GM12878 (cell line): Measurements from ENCODE around the gene ZXDC. TPM values are rescaled to one million over a fixed set of nuclear protein-coding genes. Genes with fewer than 3 reads are reported as not detected.

Source experiments
- ATAC-seq: fragments of 200-7000 bp; cut with Tn5 transposase; 3 replicates; pipeline ENCODE4 v1.9.1; 2020; ENCODE audit warnings: mild to moderate bottlenecking, moderate library complexity
- BruUV-seq: library from RNA; stranded (reverse); fragments of 400-500 nt; replicated peaks from 2 replicates; lab custom pipeline; 2021; lab: Mats Ljungman, UMichigan
- CTCF ChIA-PET: fragments of 300-600 bp; sonication (Branson Sonifier 250); formaldehyde crosslinking; extraction: SDS; loops from one replicate; lab custom pipeline; 2021; ENCODE audit warnings: inconsistent platforms; lab: Yijun Ruan, JAX
- POLR2A ChIA-PET: fragments of 350-600 bp; formaldehyde crosslinking; extraction: SDS; loops from one replicate; lab custom pipeline; 2021; ENCODE audit warnings: inconsistent platforms; lab: Charles Lee
- RAD21 ChIA-PET: fragments of 300-600 bp; sonication (Branson Sonifier 250); formaldehyde crosslinking; loops from one replicate; lab custom pipeline; 2023; ENCODE audit warnings: antibody characterized with exemption; ENCODE audit not compliant: unreplicated experiment; lab: Charles Lee
- SMC1A ChIA-PET: fragments of 300-600 bp; sonication (Branson Sonifier 250); formaldehyde crosslinking; loops from one replicate; lab custom pipeline; 2023; ENCODE audit not compliant: unreplicated experiment, uncharacterized antibody; lab: Charles Lee
- DNase-seq: peaks from one replicate; pipeline ENCODE4 v3.0.0-alpha.2; 2011; ENCODE audit warnings: low read depth, low spot score
- FAIRE-seq: peaks from 3 replicates; lab custom pipeline; 2011; peaks lifted over from hg19 to GRCh38; lab: Jason Lieb, UNC
- H2AFZ ChIP-seq: 2 replicates; pipeline ENCODE4 v1.6.0; 2011; ENCODE audit warnings: low read depth, low read length, control low read depth; ENCODE audit not compliant: control insufficient read depth
- H3K27ac ChIP-seq: 2 replicates; pipeline ENCODE4 v1.5.1; 2011; ENCODE audit warnings: control low read depth; ENCODE audit not compliant: control insufficient read depth, insufficient read depth
- H3K27me3 ChIP-seq, 2 experiments: replicated peaks in 1 of 2; 2 replicates each; pipeline versions ENCODE4 v1.6.0 to v1.6.1; 2011; ENCODE audit warnings: low read length in 1 of 2; ENCODE audit not compliant: control insufficient read depth in 2 of 2, insufficient read depth in 2 of 2
- H3K36me3 ChIP-seq, 2 experiments: 2 replicates each; pipeline ENCODE4 v1.5.1; 2011; ENCODE audit warnings: low read length in 1 of 2; ENCODE audit not compliant: control insufficient read depth in 2 of 2, insufficient read depth in 2 of 2
- H3K4me1 ChIP-seq: 2 replicates; pipeline ENCODE4 v1.6.1; 2011; ENCODE audit warnings: mild to moderate bottlenecking, low read length, moderate library complexity, mixed read lengths; ENCODE audit not compliant: control insufficient read depth, insufficient read depth
- H3K4me2 ChIP-seq: 2 replicates; pipeline ENCODE4 v1.6.0; 2011; ENCODE audit warnings: control low read depth; ENCODE audit not compliant: control insufficient read depth, insufficient read depth
- H3K4me3 ChIP-seq: fragments of 200-600 bp; sonication (generic); 2 replicates; pipeline ENCODE4 v1.5.1; 2016
- H3K79me2 ChIP-seq: 2 replicates; pipeline ENCODE4 v1.6.0; 2011; ENCODE audit warnings: low read length; ENCODE audit not compliant: control insufficient read depth, insufficient read depth
- H3K9ac ChIP-seq: 2 replicates; pipeline ENCODE4 v1.8.0; 2011; ENCODE audit warnings: low read length, control low read depth, mixed read lengths; ENCODE audit not compliant: control insufficient read depth, insufficient read depth
- H3K9me3 ChIP-seq: replicated peaks from 3 replicates; pipeline ENCODE4 v1.5.1; 2011; ENCODE audit warnings: mild to moderate bottlenecking, low read length; ENCODE audit not compliant: control insufficient read depth, insufficient read depth
- H4K20me1 ChIP-seq: 2 replicates; pipeline ENCODE4 v1.6.0; 2011; ENCODE audit not compliant: control insufficient read depth, insufficient read depth
- BACH1 ChIP-seq: fragments of 450-650 bp; IDR thresholded peaks from 2 replicates; pipeline ENCODE4 v1.6.1; 2017; ENCODE audit warnings: mild to moderate bottlenecking, borderline replicate concordance
- BCL11A ChIP-seq: IDR thresholded peaks from 2 replicates; pipeline ENCODE4 v1.6.1; 2011; ENCODE audit warnings: low read depth, low read length
- MEF2A ChIP-seq: IDR thresholded peaks from 2 replicates; pipeline ENCODE4 v1.6.1; 2011; ENCODE audit warnings: low read depth, mild to moderate bottlenecking, low read length, moderate library complexity; ENCODE audit not compliant: insufficient read depth
- MLLT1 ChIP-seq: fragments of 450-650 bp; IDR thresholded peaks from 2 replicates; pipeline ENCODE4 v1.6.1; 2016; ENCODE audit warnings: mild to moderate bottlenecking
- MYC ChIP-seq: IDR thresholded peaks from 2 replicates; pipeline ENCODE4 v1.6.1; 2011; ENCODE audit warnings: mild to moderate bottlenecking, low read length, moderate library complexity, inconsistent platforms; ENCODE audit not compliant: insufficient read depth, insufficient replicate concordance, insufficient read length, severe bottlenecking
- NR2C1 ChIP-seq: fragments of 450-650 bp; IDR thresholded peaks from 2 replicates; pipeline ENCODE4 v1.6.1; 2017; ENCODE audit warnings: antibody characterized with exemption, mild to moderate bottlenecking, moderate library complexity
- NR2C2 ChIP-seq: IDR thresholded peaks from 2 replicates; pipeline ENCODE4 v1.6.1; 2011; ENCODE audit warnings: borderline replicate concordance, low read depth; ENCODE audit not compliant: control insufficient read depth, insufficient read length
- NRF1 ChIP-seq: conservative IDR thresholded peaks from 2 replicates; pipeline ENCODE4 v1.6.1; 2011; ENCODE audit warnings: mild to moderate bottlenecking, low read depth, low read length, improper control_type of control experiment
- PAX8 ChIP-seq: fragments of 450-650 bp; IDR thresholded peaks from 2 replicates; pipeline ENCODE4 v1.6.1; 2017; ENCODE audit warnings: mild to moderate bottlenecking, moderate library complexity
- PBX3 ChIP-seq: IDR thresholded peaks from 2 replicates; pipeline ENCODE4 v1.6.1; 2011; ENCODE audit warnings: mild to moderate bottlenecking, low read depth, low read length, moderate library complexity; ENCODE audit not compliant: insufficient replicate concordance
- RAD51 ChIP-seq: fragments of 450-650 bp; IDR thresholded peaks from 2 replicates; pipeline ENCODE4 v1.6.1; 2016; ENCODE audit warnings: moderate library complexity, mild to moderate bottlenecking, inconsistent platforms
- RB1 ChIP-seq: fragments of 450-650 bp; formaldehyde crosslinking; IDR thresholded peaks from 2 replicates; pipeline ENCODE4 v1.6.1; 2017; ENCODE audit warnings: mild to moderate bottlenecking, borderline replicate concordance
- SMARCA5 ChIP-seq: fragments of 450-650 bp; IDR thresholded peaks from 2 replicates; pipeline ENCODE4 v1.6.1; 2017; ENCODE audit warnings: mild to moderate bottlenecking
- STAT3 ChIP-seq: IDR thresholded peaks from 2 replicates; pipeline ENCODE4 v1.6.1; 2011; ENCODE audit warnings: low read depth, low read length, improper control_type of control experiment
- SUPT20H ChIP-seq: IDR thresholded peaks from 2 replicates; pipeline ENCODE4 v1.6.1; 2011; ENCODE audit warnings: low read depth, mild to moderate bottlenecking, low read length, moderate library complexity, borderline replicate concordance; ENCODE audit not compliant: control insufficient read depth
- ZNF217 ChIP-seq: fragments of 450-650 bp; IDR thresholded peaks from 2 replicates; pipeline ENCODE4 v1.6.1; 2017; ENCODE audit warnings: antibody characterized with exemption, mild to moderate bottlenecking
- WGBS: methylation state at CpG from one replicate; pipeline ENCODE4 v1.1.6; 2016; ENCODE audit warnings: low lambda C conversion rate; ENCODE audit not compliant: insufficient replicate concordance, insufficient coverage; ENCODE audit errors: missing lambda C conversion rate; 5-methylcytosine and 5-hydroxymethylcytosine counted together
- in situ Hi-C: fragments of 300-500 bp; cut with MboI; formaldehyde crosslinking; loops from 9 replicates; pipeline ENCODE4 v1.14.3; 2018; ENCODE audit warnings: mixed read lengths
- intact Hi-C: fragments of 100-400 bp; cut with micrococcal nuclease; formaldehyde crosslinking; loops from one replicate; pipeline ENCODE4 v1.14.2; 2022; ENCODE audit not compliant: unreplicated experiment
- polyA plus RNA-seq, 11 experiments: library from polyadenylated mRNA; depleted of rRNA in 4 of 11; unstranded in 6 of 11; stranded (reverse) in 5 of 11; fragments of >200 nt; fragmentation: Nextera tagmentation in 4 of 11; fragmentation: Illumina TruSeq in 1 of 11; extraction: Ambion mirVana in 4 of 11; extraction: Trizol in 1 of 11; gene quantifications; 1 replicate in 1 of 11; 2 replicates in 10 of 11; pipeline versions ENCODE4 v1.2.1 to v1.2.3, GENCODE V29; 2011 to 2016; ENCODE audit warnings: inconsistent platforms in 2 of 11, missing spikeins in 2 of 11, low read depth in 1 of 11
- total RNA-seq, 4 experiments: library from RNA; depleted of rRNA in 3 of 4; stranded (reverse); fragments of >200 nt in 3 of 4; fragmentation: Illumina TruSeq in 1 of 4; extraction: Trizol in 1 of 4; gene quantifications; 2 replicates each; pipeline versions ENCODE4 v1.2.1 to v1.2.3, GENCODE V29; 2013 to 2021
- TF ChIP-seq, protein P1 (sequence below): IDR thresholded peaks from 2 replicates; pipeline ENCODE4 v1.6.1; 2012; ENCODE audit warnings: low read depth, low read length, improper control_type of control experiment
- TF ChIP-seq, protein P2 (sequence below): IDR thresholded peaks from 2 replicates; pipeline ENCODE4 v1.6.1; 2012; ENCODE audit warnings: mild to moderate bottlenecking, low read depth, low read length

ZXDC gene
- total and polyA plus RNA-seq, 10 of the 15 experiments (the other 5 are each of a cell fraction or from before 2014, with no cell fraction given), result 0.72 to 15.3 (median 8.5) TPM

DNA sequence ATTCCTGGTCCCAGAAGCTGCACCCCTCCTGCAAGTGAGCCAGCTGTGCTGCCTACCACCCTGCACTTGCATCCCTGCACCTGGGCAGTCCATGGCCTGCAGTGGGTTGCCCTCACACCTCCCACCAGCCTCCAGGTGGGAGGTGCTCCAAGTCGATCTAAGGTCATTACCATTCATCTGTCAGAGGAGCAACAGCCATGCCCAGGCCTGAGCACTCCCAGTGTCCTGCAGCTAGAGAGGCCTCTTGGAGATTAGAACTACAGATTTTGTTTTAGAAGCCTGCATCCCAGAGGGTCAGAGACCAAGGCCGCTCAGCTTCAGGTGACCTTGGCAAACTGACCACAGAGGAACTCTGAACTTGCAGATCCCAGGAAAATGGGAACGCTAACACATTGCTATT lies 9.0 kb upstream of the ZXDC start (continued):
- TF ChIP-seq MLLT1 (no peak), SUPT20H (no peak), ZNF217 (no peak)
- TF ChIP-seq, all 136 proteins: peak for 0

GRCh38 chr3:126484148-126484547 lies 8.5 kb upstream of the ZXDC start:
- no peaks in the 10 kb centered on the region for H4K20me1 ChIP-seq
- H3K4me2 ChIP-seq, result no peak overlapping the region
- no peak for DNase-seq
- intact Hi-C loops, result no loop called here
- no peak for FAIRE-seq
- no peak for ATAC-seq
- no TSS peak for BruUV-seq
- WGBS, result 18% methylated on average over 3 of the region's 3 CpGs
- in situ Hi-C loops, result no loop called here
- TF ChIP-seq PBX3 (no peak), RAD51 (no peak), STAT3 (no peak), MYC (no peak), BCL11A (no peak), PAX8 (no peak), SMARCA5 (no peak), MEF2A (no peak), NRF1 (no peak), RB1 (no peak), NR2C2 (no peak), NR2C1 (no peak), BACH1 (no peak)
- TF ChIP-seq, protein P1, sequence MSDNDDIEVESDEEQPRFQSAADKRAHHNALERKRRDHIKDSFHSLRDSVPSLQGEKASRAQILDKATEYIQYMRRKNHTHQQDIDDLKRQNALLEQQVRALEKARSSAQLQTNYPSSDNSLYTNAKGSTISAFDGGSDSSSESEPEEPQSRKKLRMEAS, result no peak
- TF ChIP-seq, protein P2, sequence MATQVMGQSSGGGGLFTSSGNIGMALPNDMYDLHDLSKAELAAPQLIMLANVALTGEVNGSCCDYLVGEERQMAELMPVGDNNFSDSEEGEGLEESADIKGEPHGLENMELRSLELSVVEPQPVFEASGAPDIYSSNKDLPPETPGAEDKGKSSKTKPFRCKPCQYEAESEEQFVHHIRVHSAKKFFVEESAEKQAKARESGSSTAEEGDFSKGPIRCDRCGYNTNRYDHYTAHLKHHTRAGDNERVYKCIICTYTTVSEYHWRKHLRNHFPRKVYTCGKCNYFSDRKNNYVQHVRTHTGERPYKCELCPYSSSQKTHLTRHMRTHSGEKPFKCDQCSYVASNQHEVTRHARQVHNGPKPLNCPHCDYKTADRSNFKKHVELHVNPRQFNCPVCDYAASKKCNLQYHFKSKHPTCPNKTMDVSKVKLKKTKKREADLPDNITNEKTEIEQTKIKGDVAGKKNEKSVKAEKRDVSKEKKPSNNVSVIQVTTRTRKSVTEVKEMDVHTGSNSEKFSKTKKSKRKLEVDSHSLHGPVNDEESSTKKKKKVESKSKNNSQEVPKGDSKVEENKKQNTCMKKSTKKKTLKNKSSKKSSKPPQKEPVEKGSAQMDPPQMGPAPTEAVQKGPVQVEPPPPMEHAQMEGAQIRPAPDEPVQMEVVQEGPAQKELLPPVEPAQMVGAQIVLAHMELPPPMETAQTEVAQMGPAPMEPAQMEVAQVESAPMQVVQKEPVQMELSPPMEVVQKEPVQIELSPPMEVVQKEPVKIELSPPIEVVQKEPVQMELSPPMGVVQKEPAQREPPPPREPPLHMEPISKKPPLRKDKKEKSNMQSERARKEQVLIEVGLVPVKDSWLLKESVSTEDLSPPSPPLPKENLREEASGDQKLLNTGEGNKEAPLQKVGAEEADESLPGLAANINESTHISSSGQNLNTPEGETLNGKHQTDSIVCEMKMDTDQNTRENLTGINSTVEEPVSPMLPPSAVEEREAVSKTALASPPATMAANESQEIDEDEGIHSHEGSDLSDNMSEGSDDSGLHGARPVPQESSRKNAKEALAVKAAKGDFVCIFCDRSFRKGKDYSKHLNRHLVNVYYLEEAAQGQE, result no peak
- H3K27ac ChIP-seq, result no peak overlapping the region
- H3K4me1 ChIP-seq, result no peaks in the 10 kb centered on the region
- no peak overlapping the region for H2AFZ ChIP-seq
- H3K79me2 ChIP-seq, result no peaks in the 10 kb centered on the region
- ChIA-PET CTCF (no interaction called here), RAD21 (no interaction called here), POLR2A (no interaction called here), SMC1A (no interaction called here)
- H3K9ac ChIP-seq, result no peak overlapping the region
- H3K36me3 ChIP-seq, result no peaks in the 10 kb centered on the region
- H3K4me3 ChIP-seq, result no peak overlapping the region
- H3K9me3 ChIP-seq, result no peaks in the 10 kb centered on the region
- H3K27me3 ChIP-seq, result no peaks in the 10 kb centered on the region
